Fibroblast of lung (primary cell): ENCODE measurements around the gene INPP4A. TPM values are rescaled to one million over a fixed set of nuclear protein-coding genes. Genes with fewer than 3 reads are reported as not detected.

ENCODE experiments used
- DNase-seq, 2 donors: peaks; one replicate each; pipeline versions ENCODE4 v3.0.0 to v3.0.0-alpha.2; 2010; ENCODE audit warnings: low read depth in 2 of 2
- H2AFZ ChIP-seq: 2 replicates; pipeline ENCODE4 v1.5.1; 2012; ENCODE audit warnings: low read length, control low read depth, inconsistent platforms
- H3K27ac ChIP-seq: 2 replicates; pipeline ENCODE4 v1.5.1; 2011; ENCODE audit warnings: low read length, control low read depth; ENCODE audit not compliant: insufficient read depth
- H3K27me3 ChIP-seq: 2 replicates; pipeline ENCODE4 v1.5.1; 2011; ENCODE audit warnings: mild to moderate bottlenecking, low read length; ENCODE audit not compliant: control insufficient read depth, insufficient read depth
- H3K36me3 ChIP-seq: 2 replicates; pipeline ENCODE4 v1.5.1; 2011; ENCODE audit warnings: low read length; ENCODE audit not compliant: control insufficient read depth, insufficient read depth
- H3K4me1 ChIP-seq: 2 replicates; pipeline ENCODE4 v1.5.1; 2011; ENCODE audit warnings: low read length; ENCODE audit not compliant: control insufficient read depth, insufficient read depth; ENCODE audit errors: extremely low read depth
- H3K4me2 ChIP-seq: 2 replicates; pipeline ENCODE4 v1.5.1; 2011; ENCODE audit warnings: low read length, control low read depth; ENCODE audit not compliant: insufficient read depth; ENCODE audit errors: extremely low read depth
- H3K4me3 ChIP-seq, 4 experiments: fragments of 200-600 bp in 1 of 4; sonication (generic) in 1 of 4; replicated peaks in 1 of 4; 2 replicates each; pipeline ENCODE4 v1.5.1; 2011 to 2016; ENCODE audit warnings: low read length in 4 of 4, low read depth in 3 of 4, mild to moderate bottlenecking in 3 of 4, control low read depth in 2 of 4, inconsistent platforms in 1 of 4, mixed read lengths in 1 of 4; ENCODE audit not compliant: insufficient read depth in 1 of 4; ENCODE audit errors: control extremely low read depth in 1 of 4
- H3K79me2 ChIP-seq: 2 replicates; pipeline ENCODE4 v1.5.1; 2012; ENCODE audit warnings: mild to moderate bottlenecking, low read length, inconsistent platforms; ENCODE audit not compliant: control insufficient read depth, insufficient read depth
- H3K9ac ChIP-seq: 2 replicates; pipeline ENCODE4 v1.5.1; 2011; ENCODE audit warnings: mild to moderate bottlenecking, low read length, control low read depth; ENCODE audit not compliant: insufficient read depth
- H3K9me3 ChIP-seq: 2 replicates; pipeline ENCODE4 v1.5.1; 2012; ENCODE audit warnings: low read depth, low read length; ENCODE audit not compliant: control insufficient read depth, insufficient read depth
- H4K20me1 ChIP-seq: 2 replicates; pipeline ENCODE4 v1.5.1; 2011; ENCODE audit warnings: low read length; ENCODE audit not compliant: control insufficient read depth, insufficient read depth; ENCODE audit errors: extremely low read depth
- CTCF ChIP-seq, 2 donors: IDR thresholded peaks in 1 of 2; conservative IDR thresholded peaks in 1 of 2; 1 replicate in 1 of 2; 2 replicates in 1 of 2; pipeline ENCODE4 v1.5.1; 2011 to 2012; ENCODE audit warnings: low read length in 2 of 2, control low read depth in 1 of 2, inconsistent platforms in 1 of 2, low read depth in 1 of 2, mild to moderate bottlenecking in 1 of 2
- EZH2 ChIP-seq: IDR thresholded peaks from 2 replicates; pipeline ENCODE4 v1.5.1; 2012; ENCODE audit warnings: low read length, control low read depth, mild to moderate bottlenecking; ENCODE audit errors: missing control alignments
- polyA plus RNA-seq, 2 donors: library from polyadenylated mRNA; depleted of rRNA in 1 of 2; stranded (reverse) in 1 of 2; unstranded in 1 of 2; fragments of >200 nt; gene quantifications; 2 replicates each; pipeline ENCODE4 v1.2.1, GENCODE V29; 2011 to 2012; ENCODE audit warnings: missing spikeins in 1 of 2
- total RNA-seq: library from RNA; depleted of rRNA; stranded (reverse); fragments of >200 nt; gene quantifications from 2 replicates; pipeline ENCODE4 v1.2.1, GENCODE V29; 2014

The INPP4A gene
- total and polyA plus RNA-seq, 2 donors (not counting 1 experiment from before 2014, with no cell fraction given) = 10.2 to 26.1 TPM

DNA sequence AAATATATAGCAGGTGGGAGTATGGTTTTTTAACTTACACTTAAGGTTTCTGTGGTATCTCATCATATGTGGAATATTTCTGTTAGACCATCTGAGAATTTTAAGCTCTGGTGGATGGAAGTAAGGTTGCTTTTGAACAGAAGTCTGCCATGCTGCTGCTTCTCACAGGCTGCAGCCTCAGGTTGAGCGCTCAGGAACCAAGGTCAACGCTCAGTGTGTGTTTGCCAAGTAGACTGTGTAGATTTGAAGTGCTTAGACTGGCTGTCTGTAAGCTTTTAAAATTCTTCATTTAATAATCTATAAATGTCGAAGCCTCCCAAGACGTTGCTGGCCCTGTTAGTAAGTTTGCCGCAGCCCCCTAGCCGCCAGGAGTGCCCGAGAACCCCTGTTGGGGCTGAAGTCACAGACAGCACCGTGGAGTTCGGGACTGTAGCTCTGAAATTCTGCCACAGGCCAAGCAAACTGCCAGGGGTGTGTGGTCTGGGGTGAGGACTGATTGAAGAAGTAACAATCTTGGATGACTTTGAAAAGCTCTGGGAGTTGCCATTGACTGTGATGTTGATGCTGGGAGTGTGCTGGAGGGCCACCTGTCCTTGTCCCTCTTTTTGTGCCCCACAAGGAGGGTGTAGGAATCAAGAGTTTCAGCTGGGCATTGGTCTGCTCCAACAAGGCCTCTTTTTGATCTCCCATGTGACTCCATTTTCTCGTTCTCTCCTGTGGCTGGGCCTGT lies 26.9 kb downstream of the INPP4A start:
- Histone ChIP-seq H3K4me2 (no peak overlapping the region), H3K27ac (no peak overlapping the region), H3K9me3 (no peaks in the 10 kb centered on the region), H3K79me2 (no peaks in the 10 kb centered on the region), H3K27me3 (no peaks in the 10 kb centered on the region), H2AFZ (no peak overlapping the region), H3K4me3 (no peak overlapping the region), H3K36me3 (no peaks in the 10 kb centered on the region), H3K4me1 (no peaks in the 10 kb centered on the region), H4K20me1 (no peaks in the 10 kb centered on the region), H3K9ac (no peak overlapping the region)
- DNase-seq = no peak
- TF ChIP-seq EZH2 = no peak
- TF ChIP-seq CTCF (conservative IDR thresholded peaks at IDR 0.05 in 1 of 2, IDR thresholded peaks at IDR 0.05 in 1 of 2; ENCODE audit: low read depth in 1 of 2, low read length in 2 of 2) = no peak

DNA sequence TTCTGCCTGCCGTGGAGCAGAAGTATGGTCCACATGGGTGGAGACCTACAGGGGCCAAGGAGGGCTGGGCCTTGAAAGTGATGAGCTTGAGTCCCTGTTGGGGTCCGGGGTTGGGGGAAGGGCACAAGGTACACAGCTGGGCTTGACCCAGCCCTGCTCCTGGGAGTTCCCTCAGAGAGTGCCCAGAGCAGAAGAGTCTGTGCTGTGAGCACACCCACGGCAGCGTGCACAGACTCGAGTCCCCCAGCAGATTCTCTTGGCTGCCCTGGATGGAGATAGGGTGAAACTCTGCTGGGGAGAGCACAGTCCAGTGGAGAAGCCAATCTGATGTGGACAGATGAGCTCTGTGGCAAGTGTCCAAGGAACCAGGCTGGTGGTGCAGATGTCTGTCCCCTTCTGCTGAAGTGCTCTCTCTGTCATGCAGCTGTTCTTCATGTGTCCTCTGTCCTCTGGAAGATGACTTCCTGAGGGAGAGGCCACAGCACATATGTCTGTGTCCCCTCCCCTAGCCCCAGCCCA lies 27.5 kb downstream of the INPP4A start:
- DNase-seq = no peak
- no peaks in the 10 kb centered on the region for H3K27me3 ChIP-seq

More for the DNA sequence above, 27.5 kb downstream of the INPP4A start:
- no peaks in the 10 kb centered on the region for H3K4me1 ChIP-seq
- no peaks in the 10 kb centered on the region for H4K20me1 ChIP-seq
- TF ChIP-seq EZH2 = no peak
- no peak for TF ChIP-seq CTCF (conservative IDR thresholded peaks at IDR 0.05 in 1 of 2, IDR thresholded peaks at IDR 0.05 in 1 of 2; ENCODE audit: low read depth in 1 of 2, low read length in 2 of 2)
- no peaks in the 10 kb centered on the region for H3K79me2 ChIP-seq
- no peaks in the 10 kb centered on the region for H3K9me3 ChIP-seq
- no peak overlapping the region for H3K4me2 ChIP-seq
- no peak overlapping the region for H3K9ac ChIP-seq
- H3K36me3 ChIP-seq = no peaks in the 10 kb centered on the region
- H2AFZ ChIP-seq = no peak overlapping the region
- H3K27ac ChIP-seq = no peak overlapping the region
- H3K4me3 ChIP-seq = no peak overlapping the region
